GM19452 (cell line): ENCODE measurements around the gene MAD1L1.
"Not testable (repeated sequence)": the region's sequence is repeated elsewhere in the genome, so short reads cannot be mapped to it uniquely, and the experiment has no call there.

ENCODE experiments used
- ATAC-seq: cut with Tn5 transposase; IDR thresholded peaks from one replicate; pipeline ENCODE4 v1.9.1; 2021; ENCODE audit not compliant: unreplicated experiment

MAD1L1 gene

DNA sequence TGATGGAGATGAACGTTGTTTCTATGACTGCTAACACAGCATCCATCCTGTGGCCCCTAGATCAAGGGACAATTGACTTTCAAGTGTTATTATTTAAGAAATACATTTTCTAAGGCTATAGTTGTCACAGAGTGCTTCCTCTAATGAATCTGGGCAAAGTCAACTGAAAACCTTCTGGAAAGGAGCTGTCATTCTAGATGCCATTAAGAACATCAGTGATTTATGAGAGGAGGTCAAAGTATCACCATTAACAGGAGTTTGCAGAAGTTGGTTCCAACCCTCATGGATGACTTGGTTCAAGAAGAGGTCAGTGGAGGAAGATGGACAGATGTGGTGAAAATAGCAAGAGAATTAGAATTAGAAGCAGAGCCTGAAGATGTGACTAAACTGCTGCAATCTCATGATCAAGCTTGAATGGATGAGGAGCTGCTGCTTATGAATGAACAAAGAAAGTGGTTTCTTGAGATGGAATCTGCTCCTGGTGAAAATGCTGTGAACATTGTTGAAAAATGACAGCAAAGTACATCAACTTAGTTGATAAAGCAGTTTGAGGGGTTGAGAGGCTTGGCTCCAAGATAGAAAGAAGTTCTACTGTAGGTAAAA, 400.7 kb downstream of the MAD1L1 start:
- ATAC-seq, result not testable (repeated sequence)

GRCh38 chr7:1831471-1831870, 401.3 kb downstream of the MAD1L1 start:
- not testable (repeated sequence) for ATAC-seq

GRCh38 chr7:1829668-1830067, 403.1 kb downstream of the MAD1L1 start:
- ATAC-seq, result not testable (repeated sequence)

DNA sequence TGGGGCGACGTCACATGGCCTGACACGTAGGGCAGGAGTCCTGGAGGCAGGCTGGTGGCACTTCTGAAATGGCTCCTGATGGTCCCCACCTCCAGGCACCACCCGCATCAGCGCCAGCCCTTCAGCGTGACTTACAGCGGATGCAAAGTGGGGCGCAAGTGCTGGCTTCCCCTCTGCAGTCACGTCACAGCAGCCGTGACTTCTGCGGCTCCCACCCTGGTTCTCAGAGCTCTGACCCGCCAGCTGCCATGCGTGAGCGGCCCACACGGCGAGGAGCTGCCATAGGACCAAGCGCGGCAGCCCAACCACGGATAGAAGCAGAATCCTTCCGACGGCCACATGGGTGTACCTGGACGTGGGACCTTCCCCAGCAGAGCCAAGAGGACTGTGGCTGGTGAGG, 403.6 kb downstream of the MAD1L1 start:
- ATAC-seq, result no peak

DNA sequence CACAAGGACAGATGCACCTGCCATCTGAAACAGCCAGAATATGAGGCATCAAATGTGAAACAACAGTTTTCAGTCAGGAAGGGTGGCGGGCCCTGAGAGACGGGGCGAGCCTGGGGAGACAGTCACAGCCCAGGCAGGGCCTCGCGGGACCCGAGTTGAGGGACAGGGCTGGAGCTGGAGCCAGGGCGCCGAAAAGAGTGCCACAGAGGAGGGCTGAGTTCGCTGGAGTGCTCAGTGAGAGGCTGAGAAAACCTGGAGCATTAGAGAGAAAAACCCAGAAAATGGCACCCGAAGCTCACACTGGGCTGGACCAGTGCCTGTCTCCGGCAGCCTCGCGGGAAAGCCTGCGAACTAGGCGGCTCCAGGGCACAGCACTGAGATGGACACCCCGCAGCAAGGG, 404.6 kb downstream of the MAD1L1 start:
- not testable (repeated sequence) for ATAC-seq

- not testable (repeated sequence) for ATAC-seq
These were observed 405.2 kb downstream of the MAD1L1 start for GRCh38 chr7:1827521-1827981.

DNA sequence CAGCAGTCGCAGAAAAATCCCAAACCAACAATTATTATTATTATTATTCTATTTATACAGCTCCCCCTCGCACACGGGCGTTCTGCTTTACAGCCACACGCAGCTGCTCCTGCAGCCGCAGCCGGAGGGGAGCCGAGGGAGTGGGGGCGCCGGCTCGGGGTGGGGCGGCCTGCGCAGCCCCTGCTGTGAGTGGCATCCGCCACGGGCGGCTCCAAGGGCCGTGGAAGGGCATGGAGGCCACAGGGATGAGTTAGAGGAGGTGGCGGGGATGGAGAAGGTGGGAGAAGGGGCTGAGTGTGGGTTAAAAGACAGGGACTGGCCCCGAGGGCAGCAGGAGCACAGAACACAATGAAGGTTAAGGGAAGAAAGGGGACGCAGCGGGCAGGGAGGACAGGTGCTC, 405.8 kb downstream of the MAD1L1 start:
- not testable (repeated sequence) for ATAC-seq

GRCh38 chr7:1825897-1826741, 406.6 kb downstream of the MAD1L1 start:
- no peak for ATAC-seq

GRCh38 chr7:1825647-1825896, 407.2 kb downstream of the MAD1L1 start:
- ATAC-seq, result not testable (repeated sequence)

DNA sequence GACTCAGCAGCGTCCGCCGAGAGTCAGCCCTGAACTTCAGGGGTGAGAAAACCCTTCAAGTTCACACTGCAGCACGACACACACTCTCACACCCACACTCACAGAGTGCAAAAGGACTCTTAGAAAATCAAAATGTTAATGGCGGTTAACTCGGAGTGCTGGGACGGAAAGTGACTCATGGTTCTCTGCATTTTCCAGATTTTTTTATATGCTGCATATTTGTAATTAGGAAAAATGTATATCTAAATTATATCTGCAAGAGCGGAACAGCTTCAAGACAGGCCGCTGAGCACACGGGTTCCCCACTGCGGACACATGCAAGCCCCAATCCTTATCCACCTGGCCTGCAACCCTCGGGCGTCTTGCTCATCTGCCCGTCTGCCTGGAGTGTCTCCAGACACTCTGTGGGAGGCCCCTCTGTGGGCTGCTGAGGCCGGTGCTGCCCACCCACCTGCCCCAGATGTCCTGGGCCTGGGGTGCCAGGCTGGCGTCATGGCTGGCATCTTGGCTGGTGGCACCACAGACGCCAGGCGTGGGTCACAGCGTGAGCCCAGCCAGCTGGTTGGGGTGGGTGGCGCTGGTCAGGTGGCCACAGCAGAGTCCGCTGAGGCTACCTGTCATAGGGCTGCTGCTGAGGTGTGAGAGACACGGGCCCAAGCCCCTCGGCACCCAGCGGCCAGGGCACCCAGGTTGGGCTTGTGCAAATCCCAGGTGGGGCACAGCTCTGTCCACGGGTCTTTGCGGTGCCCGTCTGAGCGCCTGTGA, 407.7 kb downstream of the MAD1L1 start:
- ATAC-seq, result not testable (repeated sequence)

DNA sequence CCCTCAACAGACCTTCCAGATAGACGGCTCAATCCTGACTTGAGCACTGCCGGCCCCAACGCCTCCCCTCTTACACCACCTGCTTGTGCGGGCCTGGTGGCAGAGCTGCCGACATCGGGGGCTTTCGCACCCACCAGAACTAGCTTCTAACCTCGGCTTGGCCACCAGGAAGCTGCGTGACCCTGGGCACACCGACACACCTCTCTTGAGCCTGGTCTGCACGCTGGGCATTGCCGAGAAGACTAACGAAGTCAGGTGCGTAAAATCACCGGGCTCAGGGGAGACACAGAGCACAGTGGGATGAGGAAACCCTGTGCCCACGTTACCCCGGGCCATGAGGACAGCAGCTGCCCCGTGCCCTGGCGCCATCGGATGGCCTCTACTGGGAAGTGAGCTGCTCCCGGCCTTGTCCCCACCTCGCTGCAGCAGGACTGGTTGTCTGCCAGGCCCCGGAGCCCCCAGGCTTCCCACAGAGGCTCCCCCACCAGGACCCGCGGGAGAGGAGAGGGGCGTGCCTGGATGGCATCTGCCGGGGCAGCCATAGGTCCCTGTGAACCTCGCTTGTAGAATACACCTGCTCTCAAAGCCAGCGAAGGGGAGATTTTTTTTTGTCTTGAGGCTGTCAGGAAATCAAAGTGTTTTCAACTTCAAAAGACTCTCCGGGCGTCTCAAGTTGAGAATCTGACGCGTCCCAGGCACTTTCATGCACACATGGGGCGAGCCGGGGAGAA, 408.4 kb downstream of the MAD1L1 start:
- ATAC-seq, result not testable (repeated sequence)

GRCh38 chr7:1823376-1824150, 409.2 kb downstream of the MAD1L1 start:
- ATAC-seq, result no peak

- ATAC-seq, result no peak
These were observed 413.4 kb downstream of the MAD1L1 start for GRCh38 chr7:1819259-1819841.

DNA sequence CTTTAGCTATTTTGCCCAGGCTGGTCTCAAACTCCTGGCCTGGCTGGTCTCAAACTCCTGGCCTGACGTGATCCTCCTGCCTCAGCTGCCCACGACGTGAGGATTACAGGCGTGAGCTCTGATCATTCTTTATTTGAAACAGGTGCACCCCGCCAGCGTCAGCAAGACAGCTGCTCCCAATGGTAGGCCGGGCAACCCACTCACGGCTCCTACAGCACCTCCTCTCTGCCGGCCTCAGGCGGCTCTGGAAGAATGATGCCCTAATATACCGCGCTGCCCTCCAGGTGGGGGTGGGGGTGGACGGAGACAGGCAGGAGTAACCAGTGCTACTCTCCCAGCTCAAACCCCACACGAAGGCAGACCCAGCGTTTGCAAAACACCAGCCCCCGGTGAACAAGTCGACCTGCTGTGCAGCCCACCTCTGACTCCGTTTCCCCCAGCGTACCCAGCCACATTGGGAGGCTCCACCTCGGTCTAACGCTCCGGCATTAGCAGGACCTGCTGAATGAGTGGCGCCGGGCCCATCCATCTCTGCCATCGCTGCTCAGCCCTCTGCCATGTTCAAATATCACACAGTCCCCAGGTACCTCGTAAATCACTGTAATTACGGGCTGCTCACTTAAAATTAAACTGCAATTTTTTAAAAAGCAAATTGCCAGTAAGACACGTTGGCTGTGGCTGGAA, 414.0 kb downstream of the MAD1L1 start:
- ATAC-seq, result no peak

GRCh38 chr7:1817061-1817712, 415.6 kb downstream of the MAD1L1 start:
- no peak for ATAC-seq

DNA sequence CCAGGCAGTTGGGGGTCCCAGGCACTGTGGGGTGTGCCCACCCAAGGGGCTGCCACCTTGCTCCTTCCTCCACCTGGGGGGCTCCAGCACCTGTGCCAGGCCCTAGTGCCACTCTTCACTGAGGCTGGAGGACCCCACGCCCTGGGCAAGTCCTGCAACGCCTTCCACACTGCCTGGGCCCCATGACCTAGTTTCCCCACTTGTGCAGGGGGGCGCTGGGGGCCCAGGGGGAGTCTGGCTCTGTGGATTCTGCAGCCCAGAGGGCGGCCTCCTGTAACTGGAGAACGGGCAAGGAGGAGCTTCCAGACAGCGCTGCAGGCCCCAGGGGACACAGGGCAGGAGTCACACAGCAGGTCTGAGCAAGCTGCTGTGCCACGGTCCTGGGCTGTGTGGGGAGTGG, 416.3 kb downstream of the MAD1L1 start:
- not testable (repeated sequence) for ATAC-seq

GRCh38 chr7:1815551-1816281, 417.0 kb downstream of the MAD1L1 start:
- ATAC-seq, result not testable (repeated sequence)

- ATAC-seq, result no peak
These were observed 417.7 kb downstream of the MAD1L1 start for GRCh38 chr7:1815051-1815481.
